HEK293 (cell line): ENCODE measurements around the gene KRI1.
A peak's percentile ranks its signal among the peaks of the same experiment; 100 is the strongest.

Source experiments
- CTCF ChIA-PET: fragments of 350-600 bp; formaldehyde crosslinking; extraction: SDS; loops from one replicate; lab custom pipeline; 2021; ENCODE audit warnings: antibody characterized with exemption; lab: Yijun Ruan, JAX
- POLR2A ChIA-PET: fragments of 300-600 bp; formaldehyde crosslinking; extraction: SDS; loops from one replicate; lab custom pipeline; 2020; ENCODE audit warnings: antibody characterized with exemption, inconsistent platforms; lab: Yijun Ruan, JAX
- H3K27ac ChIP-seq: fragments of 200-500 bp; sonication (Bioruptor generic); 2 replicates; pipeline ENCODE4 v1.5.1; 2014; ENCODE audit warnings: low read depth, low read length, control low read depth, inconsistent platforms; ENCODE audit errors: extremely low read depth
- H3K36me3 ChIP-seq, 2 experiments: fragments of 200-500 bp in 1 of 2; sonication (Bioruptor generic) in 1 of 2; 1 replicate in 1 of 2; 2 replicates in 1 of 2; pipeline ENCODE4 v1.5.1; 2014 to 2017; ENCODE audit warnings: inconsistent platforms in 2 of 2, low read length in 2 of 2; ENCODE audit not compliant: control insufficient read depth in 2 of 2, insufficient read depth in 1 of 2
- H3K4me1 ChIP-seq: fragments of 200-500 bp; sonication (Bioruptor generic); 2 replicates; pipeline ENCODE4 v1.5.1; 2014; ENCODE audit warnings: mild to moderate bottlenecking, low read length, inconsistent platforms; ENCODE audit not compliant: control insufficient read depth, insufficient read depth
- H3K4me3 ChIP-seq: 2 replicates; pipeline ENCODE4 v1.5.1; 2011; ENCODE audit warnings: low read depth, mild to moderate bottlenecking, control low read depth, low read length, moderate library complexity
- H3K9me3 ChIP-seq: fragments of 200-500 bp; sonication (Bioruptor generic); 2 replicates; pipeline ENCODE4 v1.5.1; 2014; ENCODE audit warnings: low read depth, low read length, inconsistent platforms; ENCODE audit not compliant: control insufficient read depth, insufficient read depth
- GLI4 ChIP-seq: fragments of 450-650 bp; formaldehyde crosslinking; IDR thresholded peaks from 2 replicates; pipeline ENCODE4 v1.5.1; 2016; ENCODE audit warnings: missing biosample characterization, missing genetic modification characterization
- KLF10 ChIP-seq: fragments of 450-650 bp; IDR thresholded peaks from 2 replicates; pipeline ENCODE4 v1.5.1; 2018; ENCODE audit warnings: missing biosample characterization, mild to moderate bottlenecking, missing genetic modification characterization
- SP2 ChIP-seq: fragments of 450-650 bp; formaldehyde crosslinking; IDR thresholded peaks from 2 replicates; pipeline ENCODE4 v1.5.1; 2016; ENCODE audit warnings: missing biosample characterization, missing genetic modification characterization
- TCF7L2 ChIP-seq: IDR thresholded peaks from 2 replicates; pipeline ENCODE4 v1.6.1; 2011; ENCODE audit warnings: low read depth, mild to moderate bottlenecking, inconsistent platforms, low read length, moderate library complexity, borderline replicate concordance
- ZBTB20 ChIP-seq: fragments of 450-650 bp; formaldehyde crosslinking; IDR thresholded peaks from 2 replicates; pipeline ENCODE4 v1.5.1; 2016; ENCODE audit warnings: missing biosample characterization, missing genetic modification characterization
- ZFHX2 ChIP-seq: fragments of 450-650 bp; formaldehyde crosslinking; conservative IDR thresholded peaks from 2 replicates; pipeline ENCODE4 v1.5.1; 2016; ENCODE audit warnings: missing biosample characterization, missing genetic modification characterization
- ZNF391 ChIP-seq: fragments of 450-650 bp; formaldehyde crosslinking; IDR thresholded peaks from 2 replicates; pipeline ENCODE4 v1.5.1; 2016; ENCODE audit warnings: low read depth, missing biosample characterization, missing genetic modification characterization, borderline replicate concordance
- ZNF621 ChIP-seq: fragments of 450-650 bp; formaldehyde crosslinking; IDR thresholded peaks from 2 replicates; pipeline ENCODE4 v1.5.1; 2017; ENCODE audit warnings: missing biosample characterization, missing genetic modification characterization
- ZNF776 ChIP-seq: fragments of 450-650 bp; formaldehyde crosslinking; IDR thresholded peaks from 2 replicates; pipeline ENCODE4 v1.5.0; 2017; ENCODE audit warnings: missing biosample characterization, missing genetic modification characterization, borderline replicate concordance
- ZNF792 ChIP-seq: fragments of 450-650 bp; formaldehyde crosslinking; IDR thresholded peaks from 2 replicates; pipeline ENCODE4 v1.5.1; 2016; ENCODE audit warnings: missing biosample characterization, missing genetic modification characterization
- TF ChIP-seq, protein P1 (sequence below): IDR thresholded peaks from 2 replicates; pipeline ENCODE4 v1.6.1; 2011; ENCODE audit warnings: mild to moderate bottlenecking, low read depth, low read length, borderline replicate concordance
- TF ChIP-seq, protein P2 (sequence below): fragments of 450-650 bp; formaldehyde crosslinking; IDR thresholded peaks from 2 replicates; pipeline ENCODE4 v1.5.1; 2016; ENCODE audit warnings: missing biosample characterization, missing genetic modification characterization, borderline replicate concordance
- TF ChIP-seq, protein P3 (sequence below): fragments of 450-650 bp; formaldehyde crosslinking; IDR thresholded peaks from 2 replicates; pipeline ENCODE4 v1.5.1; 2016; ENCODE audit warnings: missing biosample characterization, missing genetic modification characterization

The KRI1 gene

DNA sequence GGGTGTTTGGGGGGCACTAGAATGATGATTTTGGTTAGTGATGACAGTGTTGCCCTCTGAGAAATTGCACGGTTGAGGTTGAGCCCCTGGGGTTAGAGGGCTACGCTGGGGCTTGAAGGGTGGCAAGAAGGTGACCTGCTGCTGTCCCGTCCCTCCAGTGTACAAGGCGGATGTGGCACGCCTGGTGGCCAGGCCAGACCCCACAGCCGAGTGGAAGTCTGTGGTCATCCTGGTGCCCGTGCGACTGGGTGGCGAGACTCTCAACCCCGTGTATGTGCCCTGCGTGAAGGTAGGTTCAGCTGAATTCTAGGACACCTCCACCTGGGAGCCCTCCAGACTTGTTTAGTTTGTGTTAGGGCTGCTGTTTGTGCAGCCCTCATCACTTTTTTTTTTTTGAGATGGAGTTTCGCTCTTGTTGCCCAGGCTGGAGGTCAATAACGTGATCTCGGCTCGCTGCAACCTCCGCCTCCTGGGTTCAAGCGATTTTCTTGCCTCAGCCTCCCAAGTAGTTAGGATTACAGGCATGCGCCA, 17.0 kb downstream of the KRI1 start:
- H3K4me3 ChIP-seq, result no peak overlapping the region
- TF ChIP-seq, protein P1, sequence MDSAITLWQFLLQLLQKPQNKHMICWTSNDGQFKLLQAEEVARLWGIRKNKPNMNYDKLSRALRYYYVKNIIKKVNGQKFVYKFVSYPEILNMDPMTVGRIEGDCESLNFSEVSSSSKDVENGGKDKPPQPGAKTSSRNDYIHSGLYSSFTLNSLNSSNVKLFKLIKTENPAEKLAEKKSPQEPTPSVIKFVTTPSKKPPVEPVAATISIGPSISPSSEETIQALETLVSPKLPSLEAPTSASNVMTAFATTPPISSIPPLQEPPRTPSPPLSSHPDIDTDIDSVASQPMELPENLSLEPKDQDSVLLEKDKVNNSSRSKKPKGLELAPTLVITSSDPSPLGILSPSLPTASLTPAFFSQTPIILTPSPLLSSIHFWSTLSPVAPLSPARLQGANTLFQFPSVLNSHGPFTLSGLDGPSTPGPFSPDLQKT, result no peak
- TF ChIP-seq SP2 (tag by site-specific recombination) (no peak), GLI4 (tag by site-specific recombination) (no peak), ZNF391 (tag by site-specific recombination) (no peak), KLF10 (tag by site-specific recombination) (no peak), TCF7L2 (no peak), ZNF776 (tag by site-specific recombination) (no peak), ZFHX2 (tag by site-specific recombination) (no peak), ZNF621 (no peak), ZBTB20 (tag by site-specific recombination) (no peak)
- TF ChIP-seq, protein P2, sequence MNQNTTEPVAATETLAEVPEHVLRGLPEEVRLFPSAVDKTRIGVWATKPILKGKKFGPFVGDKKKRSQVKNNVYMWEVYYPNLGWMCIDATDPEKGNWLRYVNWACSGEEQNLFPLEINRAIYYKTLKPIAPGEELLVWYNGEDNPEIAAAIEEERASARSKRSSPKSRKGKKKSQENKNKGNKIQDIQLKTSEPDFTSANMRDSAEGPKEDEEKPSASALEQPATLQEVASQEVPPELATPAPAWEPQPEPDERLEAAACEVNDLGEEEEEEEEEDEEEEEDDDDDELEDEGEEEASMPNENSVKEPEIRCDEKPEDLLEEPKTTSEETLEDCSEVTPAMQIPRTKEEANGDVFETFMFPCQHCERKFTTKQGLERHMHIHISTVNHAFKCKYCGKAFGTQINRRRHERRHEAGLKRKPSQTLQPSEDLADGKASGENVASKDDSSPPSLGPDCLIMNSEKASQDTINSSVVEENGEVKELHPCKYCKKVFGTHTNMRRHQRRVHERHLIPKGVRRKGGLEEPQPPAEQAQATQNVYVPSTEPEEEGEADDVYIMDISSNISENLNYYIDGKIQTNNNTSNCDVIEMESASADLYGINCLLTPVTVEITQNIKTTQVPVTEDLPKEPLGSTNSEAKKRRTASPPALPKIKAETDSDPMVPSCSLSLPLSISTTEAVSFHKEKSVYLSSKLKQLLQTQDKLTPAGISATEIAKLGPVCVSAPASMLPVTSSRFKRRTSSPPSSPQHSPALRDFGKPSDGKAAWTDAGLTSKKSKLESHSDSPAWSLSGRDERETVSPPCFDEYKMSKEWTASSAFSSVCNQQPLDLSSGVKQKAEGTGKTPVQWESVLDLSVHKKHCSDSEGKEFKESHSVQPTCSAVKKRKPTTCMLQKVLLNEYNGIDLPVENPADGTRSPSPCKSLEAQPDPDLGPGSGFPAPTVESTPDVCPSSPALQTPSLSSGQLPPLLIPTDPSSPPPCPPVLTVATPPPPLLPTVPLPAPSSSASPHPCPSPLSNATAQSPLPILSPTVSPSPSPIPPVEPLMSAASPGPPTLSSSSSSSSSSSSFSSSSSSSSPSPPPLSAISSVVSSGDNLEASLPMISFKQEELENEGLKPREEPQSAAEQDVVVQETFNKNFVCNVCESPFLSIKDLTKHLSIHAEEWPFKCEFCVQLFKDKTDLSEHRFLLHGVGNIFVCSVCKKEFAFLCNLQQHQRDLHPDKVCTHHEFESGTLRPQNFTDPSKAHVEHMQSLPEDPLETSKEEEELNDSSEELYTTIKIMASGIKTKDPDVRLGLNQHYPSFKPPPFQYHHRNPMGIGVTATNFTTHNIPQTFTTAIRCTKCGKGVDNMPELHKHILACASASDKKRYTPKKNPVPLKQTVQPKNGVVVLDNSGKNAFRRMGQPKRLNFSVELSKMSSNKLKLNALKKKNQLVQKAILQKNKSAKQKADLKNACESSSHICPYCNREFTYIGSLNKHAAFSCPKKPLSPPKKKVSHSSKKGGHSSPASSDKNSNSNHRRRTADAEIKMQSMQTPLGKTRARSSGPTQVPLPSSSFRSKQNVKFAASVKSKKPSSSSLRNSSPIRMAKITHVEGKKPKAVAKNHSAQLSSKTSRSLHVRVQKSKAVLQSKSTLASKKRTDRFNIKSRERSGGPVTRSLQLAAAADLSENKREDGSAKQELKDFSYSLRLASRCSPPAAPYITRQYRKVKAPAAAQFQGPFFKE, result no peak
- no peaks in the 10 kb centered on the region for H3K9me3 ChIP-seq
- H3K27ac ChIP-seq, result no peak overlapping the region
- peaks cover 17 to 68% of the 10 kb centered on the region in 2 experiments; a peak in 2 of 3 replicates for H3K36me3 ChIP-seq
- ChIA-PET POLR2A (no interaction called here), CTCF (interaction anchor here (0.5 to 0.7 kb wide), 3 partner anchors 11 to 836 kb away, joined by 3 to 5 read pairs (median 4); no protein-coding TSS in a partner anchor)
- H3K4me1 ChIP-seq, result no peaks in the 10 kb centered on the region

DNA sequence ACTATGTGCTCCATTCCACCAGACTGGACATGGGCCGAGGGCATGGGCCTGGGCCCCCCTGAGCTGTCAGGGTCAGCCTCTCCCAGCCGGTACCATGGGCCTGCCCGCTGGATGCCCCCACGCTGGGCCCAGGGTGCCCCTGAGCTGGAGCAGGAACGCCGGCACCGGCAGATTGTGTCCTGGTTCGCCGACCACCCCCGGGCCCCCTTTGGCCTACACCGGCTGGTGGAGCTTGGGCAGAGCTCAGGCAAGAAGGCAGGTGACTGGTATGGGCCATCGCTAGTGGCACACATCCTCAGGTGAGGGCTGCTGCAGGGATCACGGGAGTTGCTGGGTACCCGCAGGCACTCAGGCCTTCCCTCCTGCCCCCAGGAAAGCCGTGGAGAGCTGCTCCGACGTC, 19.0 kb downstream of the KRI1 start:
- CTCF ChIA-PET, result interaction anchor here (0.5 to 1.6 kb wide), 3 partner anchors 18 to 90 kb away, joined by 3 to 4 read pairs (median 3); no protein-coding TSS in a partner anchor
- POLR2A ChIA-PET, result interaction anchor here (0.6 kb wide), 1 partner anchor 22 kb away, joined by 6 read pairs; no protein-coding TSS in a partner anchor
- Histone ChIP-seq H3K4me1 (no peaks in the 10 kb centered on the region), H3K27ac (no peak overlapping the region), H3K9me3 (no peaks in the 10 kb centered on the region), H3K4me3 (no peak overlapping the region), H3K36me3 (peaks cover 5 to 48% of the 10 kb centered on the region in 2 experiments; a peak in 2 of 3 replicates)
- TF ChIP-seq ZNF792 (tag by site-specific recombination) (no peak), KLF10 (tag by site-specific recombination) (no peak)
- TF ChIP-seq, protein P3, sequence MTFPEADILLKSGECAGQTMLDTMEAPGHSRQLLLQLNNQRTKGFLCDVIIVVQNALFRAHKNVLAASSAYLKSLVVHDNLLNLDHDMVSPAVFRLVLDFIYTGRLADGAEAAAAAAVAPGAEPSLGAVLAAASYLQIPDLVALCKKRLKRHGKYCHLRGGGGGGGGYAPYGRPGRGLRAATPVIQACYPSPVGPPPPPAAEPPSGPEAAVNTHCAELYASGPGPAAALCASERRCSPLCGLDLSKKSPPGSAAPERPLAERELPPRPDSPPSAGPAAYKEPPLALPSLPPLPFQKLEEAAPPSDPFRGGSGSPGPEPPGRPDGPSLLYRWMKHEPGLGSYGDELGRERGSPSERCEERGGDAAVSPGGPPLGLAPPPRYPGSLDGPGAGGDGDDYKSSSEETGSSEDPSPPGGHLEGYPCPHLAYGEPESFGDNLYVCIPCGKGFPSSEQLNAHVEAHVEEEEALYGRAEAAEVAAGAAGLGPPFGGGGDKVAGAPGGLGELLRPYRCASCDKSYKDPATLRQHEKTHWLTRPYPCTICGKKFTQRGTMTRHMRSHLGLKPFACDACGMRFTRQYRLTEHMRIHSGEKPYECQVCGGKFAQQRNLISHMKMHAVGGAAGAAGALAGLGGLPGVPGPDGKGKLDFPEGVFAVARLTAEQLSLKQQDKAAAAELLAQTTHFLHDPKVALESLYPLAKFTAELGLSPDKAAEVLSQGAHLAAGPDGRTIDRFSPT (tag by site-specific recombination), result 0 out of 2 replicates have a peak, but pooled peaks have one; percentile 40
